GM18520 (cell line): ENCODE results near the gene ZFP2.

ENCODE experiments used
- ATAC-seq: cut with Tn5 transposase; IDR thresholded peaks from one replicate; pipeline ENCODE4 v1.9.1; 2021; ENCODE audit not compliant: unreplicated experiment

ZFP2 gene

GRCh38 chr5:178965465-178966055 lies 69.8 kb downstream of the ZFP2 start:
- ATAC-seq, result no peak

GRCh38 chr5:178981381-178981780 lies 85.7 kb downstream of the ZFP2 start:
- ATAC-seq, result no peak
